H1 (cell line): Measurements from ENCODE around the gene TRIM45. TPM values are rescaled to one million over a fixed set of nuclear protein-coding genes. Genes with fewer than 3 reads are reported as not detected.

Source experiments
- ASH2L ChIP-seq: fragments of 200-600, 300-600 bp; sonication (generic); IDR thresholded peaks from one replicate; pipeline ENCODE4 v1.7.1; 2017; ENCODE audit warnings: low read length
- GTF2F1 ChIP-seq: IDR thresholded peaks from 2 replicates; pipeline ENCODE4 v1.6.1; 2012; ENCODE audit warnings: low read depth, low read length, improper control_type of control experiment, borderline replicate concordance
- TAF7 ChIP-seq: optimal IDR thresholded peaks from 2 replicates; pipeline ENCODE3; 2011; ENCODE audit warnings: low read depth, mild to moderate bottlenecking, inconsistent platforms, low read length, moderate library complexity, borderline replicate concordance
- polyA plus RNA-seq, 7 experiments: library from polyadenylated mRNA; depleted of rRNA in 3 of 7; stranded (reverse) in 5 of 7; unstranded in 2 of 7; fragments of >200 nt in 5 of 7; fragments of 200-250 nt in 2 of 7; gene quantifications; 1 replicate in 5 of 7; 2 replicates in 1 of 7; 4 replicates in 1 of 7; pipeline versions ENCODE4 v1.2.1 to v1.2.3, GENCODE V29; 2011 to 2013; ENCODE audit warnings: missing spikeins in 2 of 7, mixed read lengths in 2 of 7
- total RNA-seq: library from RNA; stranded (reverse); fragmentation: NEBNext Ultra II Directional; extraction: Animal tissue kit (Norgen Biotek cat#: 25700); gene quantifications from 2 replicates; pipeline ENCODE4 v1.2.1, GENCODE V29; 2021

The TRIM45 gene
- total and polyA plus RNA-seq, 2 of the 8 experiments (the other 6 are each of a cell fraction or from before 2014, with no cell fraction given) = 13.7 to 16.7 TPM

GRCh38 chr1:117107364-117107763 is 14.2 kb downstream of the TRIM45 start (continued):
- TF ChIP-seq ASH2L = no peak
- TF ChIP-seq GTF2F1 = no peak
- no peak for TF ChIP-seq TAF7
